K562 (cell line): Measurements from ENCODE around the gene SULT2B1.

Experiments
- RCOR1 ChIP-seq, 2 experiments: IDR thresholded peaks; 2 replicates each; pipeline ENCODE4 v1.6.1; 2012; ENCODE audit warnings: low read depth in 2 of 2, low read length in 2 of 2, borderline replicate concordance in 1 of 2, improper control_type of control experiment in 1 of 2
- ZKSCAN8 ChIP-seq: fragments of 200-800 bp; sonication (Bioruptor generic); IDR thresholded peaks from 2 replicates; pipeline ENCODE4 v1.6.1; 2016; ENCODE audit warnings: missing genetic modification characterization, missing compliant biosample characterization

- TF ChIP-seq ZKSCAN8 (CRISPR knock-in tag): no peak
- no peak for TF ChIP-seq RCOR1 (IDR thresholded peaks at IDR 0.05; ENCODE audit: borderline replicate concordance in 1 of 2, low read depth in 2 of 2, low read length in 2 of 2)
These were observed 90.9 kb downstream of the SULT2B1 start for GRCh38 chr19:48642862-48643261.
